CD4-positive, alpha-beta T cell treated with Interleukin-4 for 4 hours (primary cell): ENCODE results near the gene ZNF595.
"Not testable (repeated sequence)": the region's sequence is repeated elsewhere in the genome, so short reads cannot be mapped to it uniquely, and the experiment has no call there.

ENCODE experiments used
- DNase-seq: peaks from one replicate; pipeline ENCODE4 v3.0.0-alpha.2; 2020

The ZNF595 gene

GRCh38 chr4:52804-53479 lies at the start of gene ZNF595:
Gene ZNF595, plus strand, starts transcription at chr4:53321. Its CDS starts 168 bp downstream, at chr4:53489.
- DNase-seq, result not testable (repeated sequence)

GRCh38 chr4:9937-10870 lies 42.9 kb upstream of the ZNF595 start:
- not testable (repeated sequence) for DNase-seq

GRCh38 chr4:11095-11815 lies 41.9 kb upstream of the ZNF595 start:
- not testable (repeated sequence) for DNase-seq

- not testable (repeated sequence) for DNase-seq
Observed at GRCh38 chr4:11816-12417, 41.2 kb upstream of the ZNF595 start.

GRCh38 chr4:18128-18527 lies 35.0 kb upstream of the ZNF595 start:
- DNase-seq, result not testable (repeated sequence)

GRCh38 chr4:18589-18988 lies 34.5 kb upstream of the ZNF595 start:
- DNase-seq, result not testable (repeated sequence)

GRCh38 chr4:22882-23281 lies 30.2 kb upstream of the ZNF595 start:
- DNase-seq, result not testable (repeated sequence)

GRCh38 chr4:24359-24758 lies 28.8 kb upstream of the ZNF595 start:
- not testable (repeated sequence) for DNase-seq

- DNase-seq, result not testable (repeated sequence)
Observed at GRCh38 chr4:27501-27900, 25.6 kb upstream of the ZNF595 start.

- peak; percentile 24 for DNase-seq
Observed at GRCh38 chr4:28767-29542, 24.2 kb upstream of the ZNF595 start.

- not testable (repeated sequence) for DNase-seq
Observed at GRCh38 chr4:33314-33713, 19.8 kb upstream of the ZNF595 start.

- DNase-seq, result not testable (repeated sequence)
Observed at GRCh38 chr4:36559-37415, 16.3 kb upstream of the ZNF595 start.

GRCh38 chr4:38202-38601 lies 14.9 kb upstream of the ZNF595 start:
- DNase-seq, result not testable (repeated sequence)

- DNase-seq, result not testable (repeated sequence)
Observed at GRCh38 chr4:43375-43774, 9.7 kb upstream of the ZNF595 start.

GRCh38 chr4:51253-51652 lies 1.9 kb upstream of the ZNF595 start:
- DNase-seq, result not testable (repeated sequence)

GRCh38 chr4:51655-52277 lies 1.4 kb upstream of the ZNF595 start:
- DNase-seq, result peak; percentile 5

- not testable (repeated sequence) for DNase-seq
Observed at GRCh38 chr4:53521-53920, 400 bp downstream of the ZNF595 start.

- DNase-seq, result not testable (repeated sequence)
Observed at GRCh38 chr4:64733-65132, 11.6 kb downstream of the ZNF595 start.

- DNase-seq, result no peak
Observed at GRCh38 chr4:71830-72229, 18.7 kb downstream of the ZNF595 start.

GRCh38 chr4:85951-86350 lies 32.8 kb downstream of the ZNF595 start:
- DNase-seq, result no peak
